ENCODE measurements around the gene CRYBG3.
"Not testable (repeated sequence)": the region's sequence is repeated elsewhere in the genome, so short reads cannot be mapped to it uniquely, and the experiment has no call there.

The CRYBG3 gene

GRCh38 chr3:97833184-97833583, 11.4 kb downstream of the CRYBG3 start:
- not testable (repeated sequence) for FAIRE-seq; DNase-seq (ENCODE audit: extremely low spot score, insufficient read length, low read depth)

GRCh38 chr3:97835761-97836160, 13.9 kb downstream of the CRYBG3 start:
- no peak for FAIRE-seq
- no peak for DNase-seq (ENCODE audit: extremely low spot score, insufficient read length, low read depth)

GRCh38 chr3:97838393-97838792, 16.6 kb downstream of the CRYBG3 start:
- FAIRE-seq (no peak), DNase-seq (ENCODE audit: extremely low spot score, insufficient read length, low read depth) (no peak)

GRCh38 chr3:97839944-97840343, 18.1 kb downstream of the CRYBG3 start:
- no peak for DNase-seq (ENCODE audit: extremely low spot score, insufficient read length, low read depth)
- no peak for FAIRE-seq

GRCh38 chr3:97841304-97841703, 19.5 kb downstream of the CRYBG3 start:
- no peak for FAIRE-seq

GRCh38 chr3:97841956-97842355, 20.1 kb downstream of the CRYBG3 start:
- no peak for DNase-seq (ENCODE audit: extremely low spot score, insufficient read length, low read depth)
- FAIRE-seq, result no peak

More at GRCh38 chr3:97841304-97841703, 19.5 kb downstream of the CRYBG3 start:
- DNase-seq (ENCODE audit: extremely low spot score, insufficient read length, low read depth), result no peak

- DNase-seq (ENCODE audit: extremely low spot score, insufficient read length, low read depth), result no peak
- no peak for FAIRE-seq
Observed at GRCh38 chr3:97848779-97849178, 27.0 kb downstream of the CRYBG3 start.

- FAIRE-seq, result no peak
- DNase-seq (ENCODE audit: extremely low spot score, insufficient read length, low read depth), result no peak
Observed at GRCh38 chr3:97857401-97857800, 35.6 kb downstream of the CRYBG3 start.

GRCh38 chr3:97860364-97860763, 38.6 kb downstream of the CRYBG3 start:
- DNase-seq (ENCODE audit: extremely low spot score, insufficient read length, low read depth) (no peak), FAIRE-seq (no peak)

GRCh38 chr3:97862582-97862981, 40.8 kb downstream of the CRYBG3 start:
- FAIRE-seq (no peak), DNase-seq (ENCODE audit: extremely low spot score, insufficient read length, low read depth) (no peak)

- FAIRE-seq, result no peak
- no peak for DNase-seq (ENCODE audit: extremely low spot score, insufficient read length, low read depth)
Observed at GRCh38 chr3:97863031-97863430, 41.2 kb downstream of the CRYBG3 start.

GRCh38 chr3:97863775-97864174, 42.0 kb downstream of the CRYBG3 start:
- FAIRE-seq (no peak), DNase-seq (ENCODE audit: extremely low spot score, insufficient read length, low read depth) (no peak)

- no peak for DNase-seq (ENCODE audit: extremely low spot score, insufficient read length, low read depth)
- FAIRE-seq, result no peak
Observed at GRCh38 chr3:97871186-97871585, 49.4 kb downstream of the CRYBG3 start.

GRCh38 chr3:97871801-97872524, 50.2 kb downstream of the CRYBG3 start:
- FAIRE-seq (no peak), DNase-seq (ENCODE audit: extremely low spot score, insufficient read length, low read depth) (no peak)

- no peak for FAIRE-seq
- DNase-seq (ENCODE audit: extremely low spot score, insufficient read length, low read depth), result no peak
Observed at GRCh38 chr3:97872525-97873042, 50.8 kb downstream of the CRYBG3 start.

- no peak for DNase-seq (ENCODE audit: extremely low spot score, insufficient read length, low read depth)
Observed at GRCh38 chr3:97880267-97880666, 58.5 kb downstream of the CRYBG3 start.

GRCh38 chr3:97882975-97883598, 61.3 kb downstream of the CRYBG3 start:
- no peak for FAIRE-seq
- no peak for DNase-seq (ENCODE audit: extremely low spot score, insufficient read length, low read depth)

More at GRCh38 chr3:97880267-97880666, 58.5 kb downstream of the CRYBG3 start:
- FAIRE-seq, result no peak

GRCh38 chr3:97883736-97884135, 61.9 kb downstream of the CRYBG3 start:
- no peak for DNase-seq (ENCODE audit: extremely low spot score, insufficient read length, low read depth)
- FAIRE-seq, result no peak

GRCh38 chr3:97884586-97885123, 62.8 kb downstream of the CRYBG3 start:
- no peak for FAIRE-seq
- DNase-seq (ENCODE audit: extremely low spot score, insufficient read length, low read depth), result no peak

GRCh38 chr3:97885931-97886824, 64.4 kb downstream of the CRYBG3 start:
- no peak for DNase-seq (ENCODE audit: extremely low spot score, insufficient read length, low read depth)
- no peak for FAIRE-seq

Data from GM18507 (cell line).